Common myeloid progenitor, CD34-positive (primary cell): ENCODE results near the gene CASZ1.
A peak's percentile ranks its signal among the peaks of the same experiment; 100 is the strongest.

Experiments used
- CTCF ChIA-PET: fragments of 350-600 bp; sonication (Branson Sonifier 250); formaldehyde crosslinking; loops from one replicate; lab custom pipeline; 2021; ENCODE audit warnings: antibody characterized with exemption; lab: Charles Lee
- POLR2A ChIA-PET: fragments of 350-600 bp; sonication (Branson Sonifier 250); formaldehyde crosslinking; loops from one replicate; lab custom pipeline; 2021; ENCODE audit warnings: antibody characterized with exemption; lab: Charles Lee
- DNase-seq, 3 donors: peaks; one replicate each; pipeline versions ENCODE4 v3.0.0 to v3.0.0-alpha.2; 2013
- H3K27ac ChIP-seq, 2 experiments: 1 replicate in 1 of 2; 2 replicates in 1 of 2; pipeline ENCODE4 v1.7.0; 2013; ENCODE audit warnings: inconsistent platforms in 2 of 2, low read length in 2 of 2, mild to moderate bottlenecking in 2 of 2, low read depth in 1 of 2, moderate library complexity in 1 of 2; ENCODE audit not compliant: severe bottlenecking in 2 of 2, insufficient read depth in 1 of 2, poor library complexity in 1 of 2
- H3K27me3 ChIP-seq, 5 experiments: replicated peaks in 2 of 5; 1 replicate in 3 of 5; 2 replicates in 2 of 5; pipeline versions ENCODE4 v1.6.1 to v1.7.0; 2013; ENCODE audit warnings: low read length in 4 of 5, mild to moderate bottlenecking in 2 of 5, moderate library complexity in 2 of 5, inconsistent platforms in 1 of 5; ENCODE audit not compliant: insufficient read depth in 5 of 5, control insufficient read depth in 4 of 5
- H3K36me3 ChIP-seq, 4 experiments: 1 replicate in 2 of 4; 2 replicates in 2 of 4; pipeline versions ENCODE4 v1.6.1 to v1.7.0; 2013; ENCODE audit warnings: low read length in 3 of 4, control low read depth in 1 of 4, mild to moderate bottlenecking in 1 of 4; ENCODE audit not compliant: control insufficient read depth in 4 of 4, insufficient read depth in 4 of 4
- H3K4me1 ChIP-seq, 4 experiments: 1 replicate in 3 of 4; 2 replicates in 1 of 4; pipeline versions ENCODE4 v1.6.1 to v1.7.1; 2013; ENCODE audit warnings: low read length in 3 of 4, mild to moderate bottlenecking in 3 of 4, control low read depth in 1 of 4, inconsistent platforms in 1 of 4, moderate library complexity in 1 of 4; ENCODE audit not compliant: control insufficient read depth in 4 of 4, insufficient read depth in 4 of 4; ENCODE audit errors: control extremely low read depth in 1 of 4
- H3K4me3 ChIP-seq, 7 experiments: 1 replicate in 4 of 7; 2 replicates in 3 of 7; pipeline versions ENCODE4 v1.5.1 to v1.7.0; 2013; ENCODE audit warnings: mild to moderate bottlenecking in 7 of 7, low read length in 6 of 7, moderate library complexity in 6 of 7, inconsistent platforms in 2 of 7, low read depth in 2 of 7, control low read depth in 1 of 7; ENCODE audit not compliant: insufficient read depth in 4 of 7, control insufficient read depth in 1 of 7; ENCODE audit errors: extremely low read depth in 1 of 7
- H3K9me3 ChIP-seq, 5 experiments: 1 replicate in 4 of 5; 2 replicates in 1 of 5; pipeline versions ENCODE4 v1.6.1 to v1.7.1; 2013; ENCODE audit warnings: low read length in 4 of 5, mild to moderate bottlenecking in 2 of 5, inconsistent platforms in 1 of 5, low read depth in 1 of 5, moderate library complexity in 1 of 5; ENCODE audit not compliant: control insufficient read depth in 4 of 5, insufficient read depth in 2 of 5; ENCODE audit errors: control extremely low read depth in 1 of 5
- WGBS: methylation state at CpG from one replicate; pipeline ENCODE4 v1.1.5; 2013; ENCODE audit not compliant: insufficient coverage; 5-methylcytosine and 5-hydroxymethylcytosine counted together

Gene CASZ1

DNA sequence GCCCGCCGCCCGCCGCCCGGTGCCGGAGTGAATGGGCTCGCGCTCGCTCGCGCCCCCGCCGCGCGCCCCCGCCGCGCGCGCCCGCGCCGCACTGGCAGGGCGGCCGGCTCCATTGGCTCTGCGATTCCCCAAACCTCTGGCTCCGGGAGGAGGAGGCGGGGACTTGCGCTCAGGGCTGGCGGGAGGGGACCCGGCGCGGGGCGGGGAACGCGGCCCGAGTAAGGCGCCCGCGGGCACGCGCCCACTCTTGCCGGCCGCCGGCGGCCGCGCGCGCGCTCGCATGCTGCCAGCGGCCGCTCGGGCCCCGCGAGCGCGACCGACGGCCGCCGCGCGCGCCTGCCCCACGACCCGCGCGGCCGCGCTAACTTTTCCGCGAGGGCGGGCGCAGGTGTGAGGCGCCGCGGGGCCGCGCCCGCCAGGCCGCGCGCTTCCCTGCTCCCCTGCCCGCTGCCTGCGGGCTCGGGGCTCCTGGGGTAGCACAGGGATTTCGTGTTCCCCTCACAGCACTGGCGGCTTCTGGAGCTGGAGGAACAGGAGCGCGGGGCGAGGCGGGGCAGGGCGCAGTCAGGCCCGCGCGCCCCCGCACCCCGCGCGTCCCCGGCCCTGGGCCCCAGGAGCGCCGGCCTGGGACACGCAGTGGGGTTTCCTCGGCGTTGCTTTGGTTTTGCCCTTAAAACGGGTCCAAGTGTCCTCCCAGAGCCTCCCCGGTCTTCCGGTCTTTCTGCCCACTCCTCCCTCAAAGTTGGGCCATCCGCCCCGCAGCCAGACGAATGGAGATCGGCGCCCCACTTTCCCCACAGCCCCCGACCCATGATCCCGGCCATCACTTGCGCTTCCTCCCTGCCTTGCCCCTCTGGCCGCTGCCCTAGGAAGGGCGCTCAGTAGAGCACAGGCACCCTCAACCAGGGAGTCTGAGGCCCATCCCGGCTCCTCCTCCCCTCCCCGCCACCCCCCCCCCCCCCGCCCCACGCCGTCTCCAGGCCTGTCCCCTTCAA lies 101.5 kb downstream of the CASZ1 start:
- DNase-seq = peak; percentile 78 to 90 (median 85)
- H3K36me3 ChIP-seq = no peaks in the 10 kb centered on the region
- peaks cover 0 to 2% (median 0%) of the 10 kb centered on the region in 5 experiments for H3K27me3 ChIP-seq
- WGBS = 2% methylated on average over 71 of the region's 126 CpGs
- ChIA-PET CTCF (no interaction called here), POLR2A (no interaction called here)
- H3K4me1 ChIP-seq = peaks cover 0 to 31% (median 21%) of the 10 kb centered on the region in 4 experiments
- no peak overlapping the region for H3K27ac ChIP-seq
- no peaks in the 10 kb centered on the region for H3K9me3 ChIP-seq
- peak overlapping the region; percentile 54 to 94 (median 66) for H3K4me3 ChIP-seq

DNA sequence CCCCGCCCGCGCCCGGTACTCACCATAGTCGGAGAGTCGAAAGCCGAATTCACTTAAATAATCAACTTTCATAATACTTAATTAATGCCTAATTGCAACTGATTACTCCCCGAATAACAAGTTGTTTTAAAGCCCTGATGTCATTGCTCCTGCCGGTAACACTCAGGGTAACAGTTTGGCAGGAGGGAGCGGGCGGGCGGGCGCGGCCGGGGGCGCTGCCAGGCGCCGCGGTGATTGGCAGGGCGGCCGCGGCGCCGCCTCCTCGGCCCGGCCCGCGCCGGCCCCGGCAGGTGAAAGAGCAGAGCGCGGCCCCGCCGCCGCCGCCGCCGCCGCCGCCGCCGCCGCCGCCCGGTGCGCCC lies 102.2 kb downstream of the CASZ1 start:
- CTCF ChIA-PET = no interaction called here
- peak overlapping the region in 6 of 7 experiments; percentile 78 to 94 (median 85) for H3K4me3 ChIP-seq
- peak; percentile 64 to 82 (median 69) for DNase-seq
- POLR2A ChIA-PET = no interaction called here
- no peaks in the 10 kb centered on the region for H3K9me3 ChIP-seq
- peaks cover 0 to 2% (median 0%) of the 10 kb centered on the region in 5 experiments for H3K27me3 ChIP-seq
- no peaks in the 10 kb centered on the region for H3K36me3 ChIP-seq
- peaks cover 0 to 31% (median 21%) of the 10 kb centered on the region in 4 experiments for H3K4me1 ChIP-seq
- H3K27ac ChIP-seq = peak overlapping the region in 1 of 2 experiments; percentile 93
- 0% methylated on average over 35 of the region's 46 CpGs for WGBS

DNA sequence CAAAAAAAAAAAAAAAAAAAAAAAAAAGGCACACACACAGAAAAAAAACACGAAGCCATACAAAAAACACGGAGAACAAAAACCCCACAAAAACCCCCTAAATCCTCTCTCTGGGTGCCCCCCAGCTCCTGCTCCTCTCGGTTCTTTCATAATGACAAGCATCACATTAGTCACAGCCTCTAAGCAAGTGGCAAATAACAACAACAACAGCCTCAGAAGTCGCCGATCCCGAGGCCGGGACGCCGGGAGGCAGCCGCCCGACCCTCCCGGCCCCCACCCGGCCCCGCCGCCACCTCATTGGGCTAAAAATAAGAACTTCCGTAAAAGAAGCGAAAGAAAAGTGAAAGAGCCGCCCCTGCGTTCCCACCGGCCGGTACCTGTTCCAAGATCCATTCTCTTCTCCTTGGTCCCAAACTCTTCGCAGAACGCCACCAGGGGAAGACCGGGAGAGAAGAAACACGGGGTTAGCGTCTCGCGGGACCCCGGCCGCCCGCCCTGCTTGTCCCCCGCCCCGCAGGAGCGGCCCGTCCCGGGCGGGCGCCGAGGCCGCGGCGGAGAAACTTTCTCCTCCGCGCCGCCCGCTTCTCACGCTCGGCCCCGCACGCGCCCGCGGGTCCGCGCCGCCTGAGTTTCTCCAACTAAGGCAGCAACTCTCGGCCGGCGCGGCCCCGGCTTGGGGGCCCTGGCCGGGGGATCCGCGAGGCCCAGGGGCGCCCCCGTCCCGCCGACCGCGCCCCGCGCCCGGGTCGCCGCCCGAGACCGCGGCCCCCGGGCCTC lies 102.8 kb downstream of the CASZ1 start:
- WGBS = 0% methylated on average over 60 of the region's 79 CpGs
- DNase-seq = peak; percentile 66 to 86 (median 80)
- CTCF ChIA-PET = interaction anchor here (1.1 to 2.3 kb wide), 3 partner anchors 171 to 185 kb away, joined by 3 to 6 read pairs (median 4); no protein-coding TSS in a partner anchor
- Histone ChIP-seq H3K4me1 (peaks cover 0 to 31% (median 22%) of the 10 kb centered on the region in 4 experiments), H3K27me3 (peaks cover 0 to 2% (median 0%) of the 10 kb centered on the region in 5 experiments), H3K27ac (peak overlapping the region; percentile 66 to 93), H3K36me3 (no peaks in the 10 kb centered on the region), H3K4me3 (peak overlapping the region; percentile 62 to 94 (median 84)), H3K9me3 (no peaks in the 10 kb centered on the region)
- POLR2A ChIA-PET = no interaction called here

DNA sequence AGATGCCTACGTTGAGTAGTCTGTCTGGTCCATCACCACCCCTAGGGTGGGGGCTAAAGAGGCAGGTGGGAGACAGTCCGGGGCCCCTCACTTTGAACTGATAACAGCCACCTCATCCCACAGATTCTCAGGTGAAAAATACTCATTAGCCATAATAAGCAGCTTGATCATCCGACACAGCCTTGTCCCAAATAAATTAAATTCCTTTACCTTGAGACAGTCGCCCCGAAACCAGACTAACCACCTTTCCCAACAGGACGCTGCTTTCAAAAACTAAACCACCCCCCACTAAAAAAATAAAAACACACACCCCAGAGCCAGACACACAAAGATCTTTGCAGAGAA lies 103.3 kb downstream of the CASZ1 start:
- DNase-seq = no peak
- 83% methylated on average over 1 of the region's 6 CpGs for WGBS
- H3K4me1 ChIP-seq = peaks cover 0 to 36% (median 28%) of the 10 kb centered on the region in 4 experiments
- peaks cover 0 to 2% (median 0%) of the 10 kb centered on the region in 5 experiments for H3K27me3 ChIP-seq
- H3K27ac ChIP-seq = peak overlapping the region; percentile 66 to 93
- peak overlapping the region in 6 of 7 experiments; percentile 78 to 94 (median 85) for H3K4me3 ChIP-seq
- H3K36me3 ChIP-seq = no peaks in the 10 kb centered on the region
- ChIA-PET CTCF (interaction anchor here (0.7 to 2.3 kb wide), 5 partner anchors 99 to 362 kb away, joined by 3 to 6 read pairs (median 3); no protein-coding TSS in a partner anchor), POLR2A (no interaction called here)
- H3K9me3 ChIP-seq = no peaks in the 10 kb centered on the region

DNA sequence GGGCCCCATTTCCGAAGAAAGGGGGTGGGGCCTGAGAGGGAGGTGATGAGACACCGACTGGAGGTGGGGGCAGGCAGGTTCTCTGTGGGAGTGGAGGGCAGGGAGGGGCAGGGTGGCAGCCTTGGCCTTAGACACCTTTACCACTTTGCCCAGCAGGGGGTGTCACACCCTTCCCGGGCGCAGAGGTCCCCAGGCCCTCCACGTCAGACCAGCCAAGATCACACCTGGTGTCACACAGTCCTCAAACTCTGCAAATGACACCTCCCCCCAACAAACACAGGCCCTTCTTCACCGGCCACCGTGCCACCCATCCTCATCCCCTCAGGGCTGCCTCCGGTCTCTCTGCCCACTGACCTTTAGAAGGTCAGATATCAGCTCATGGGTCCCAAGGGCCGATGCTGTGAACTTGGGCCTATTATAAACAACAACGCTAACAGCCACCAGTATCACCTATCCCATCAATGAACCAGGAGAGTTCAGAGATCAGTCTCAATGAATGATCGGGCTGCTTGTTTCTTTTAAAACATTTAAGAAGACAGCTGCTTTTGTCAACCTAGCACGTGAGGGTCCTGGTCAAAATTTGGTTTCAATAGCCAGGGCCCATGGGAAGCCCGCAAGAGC lies 103.9 kb downstream of the CASZ1 start:
- Histone ChIP-seq H3K27me3 (peaks cover 0 to 2% (median 0%) of the 10 kb centered on the region in 5 experiments), H3K4me3 (no peak overlapping the region), H3K4me1 (peaks cover 0 to 40% (median 32%) of the 10 kb centered on the region in 4 experiments), H3K27ac (no peak overlapping the region), H3K9me3 (no peaks in the 10 kb centered on the region), H3K36me3 (no peaks in the 10 kb centered on the region)
- ChIA-PET POLR2A (no interaction called here), CTCF (interaction anchor here (0.7 to 2.3 kb wide), 6 partner anchors 22 to 362 kb away, joined by 3 to 6 read pairs (median 4); no protein-coding TSS in a partner anchor)
- 96% methylated on average over 8 of the region's 13 CpGs for WGBS
- DNase-seq = peak; percentile 62 to 67 (median 67)

DNA sequence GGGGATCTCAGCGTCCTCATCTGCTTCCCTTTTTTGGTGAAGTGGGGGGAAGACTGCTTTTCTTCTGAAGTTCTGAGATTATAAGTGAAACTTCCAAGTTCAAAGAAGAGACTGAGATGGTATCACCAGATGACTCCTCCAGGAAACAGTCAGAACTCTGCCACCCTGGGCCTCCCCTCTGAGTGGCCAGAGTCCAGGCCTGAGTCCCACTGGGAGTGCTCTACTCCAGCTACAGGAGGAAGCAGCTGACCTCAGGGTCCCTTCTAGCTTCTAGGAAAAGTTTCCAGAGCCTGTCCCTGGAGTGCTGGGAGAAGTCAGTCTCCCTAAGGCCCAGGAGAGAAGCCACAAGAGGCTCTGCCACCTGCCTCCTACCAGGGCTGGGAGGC lies 104.7 kb downstream of the CASZ1 start:
- Histone ChIP-seq H3K27me3 (peaks cover 0 to 2% (median 0%) of the 10 kb centered on the region in 5 experiments), H3K36me3 (no peaks in the 10 kb centered on the region), H3K27ac (no peak overlapping the region), H3K4me1 (peaks cover 0 to 40% (median 33%) of the 10 kb centered on the region in 4 experiments), H3K4me3 (no peak overlapping the region), H3K9me3 (no peaks in the 10 kb centered on the region)
- CTCF ChIA-PET = interaction anchor here (1.1 to 2.3 kb wide), 4 partner anchors 13 to 183 kb away, joined by 3 to 6 read pairs (median 4); no protein-coding TSS in a partner anchor
- WGBS = 17% methylated on average over 1 of the region's 1 CpG
- POLR2A ChIA-PET = no interaction called here
- no peak for DNase-seq
